ENCODE results near the gene FAM149A.

DNA sequence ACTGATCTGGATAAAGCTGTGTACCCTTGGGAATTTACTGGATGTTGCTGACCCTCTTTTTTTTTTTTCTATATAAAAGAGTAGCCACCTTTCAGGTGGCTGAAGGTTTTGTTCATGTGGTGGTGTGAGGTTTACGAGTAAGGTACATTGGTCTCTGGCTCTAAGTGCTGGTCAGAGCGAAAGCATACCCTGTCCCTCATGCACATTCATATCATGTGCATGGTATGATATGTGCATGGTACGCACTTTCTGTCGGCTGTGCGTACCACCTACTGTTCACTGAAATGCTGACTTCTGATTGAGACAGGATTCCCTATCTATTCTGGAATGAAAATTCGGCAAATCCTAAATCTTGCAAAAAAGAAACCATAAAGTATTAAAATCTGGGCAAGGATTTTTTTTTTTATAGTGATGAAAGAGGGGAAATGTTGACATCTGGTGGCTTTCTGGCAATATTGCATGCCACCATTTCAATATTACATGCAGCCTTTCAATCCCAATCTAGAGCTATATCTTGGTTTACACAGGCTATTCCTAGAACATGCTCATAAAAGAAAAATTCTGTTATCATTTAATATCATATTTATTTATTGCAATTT is 32.8 kb downstream of the FAM149A start:
- TF ChIP-seq EP300 (IDR thresholded peaks at IDR 0.05): no peak
- TF ChIP-seq, protein P1, sequence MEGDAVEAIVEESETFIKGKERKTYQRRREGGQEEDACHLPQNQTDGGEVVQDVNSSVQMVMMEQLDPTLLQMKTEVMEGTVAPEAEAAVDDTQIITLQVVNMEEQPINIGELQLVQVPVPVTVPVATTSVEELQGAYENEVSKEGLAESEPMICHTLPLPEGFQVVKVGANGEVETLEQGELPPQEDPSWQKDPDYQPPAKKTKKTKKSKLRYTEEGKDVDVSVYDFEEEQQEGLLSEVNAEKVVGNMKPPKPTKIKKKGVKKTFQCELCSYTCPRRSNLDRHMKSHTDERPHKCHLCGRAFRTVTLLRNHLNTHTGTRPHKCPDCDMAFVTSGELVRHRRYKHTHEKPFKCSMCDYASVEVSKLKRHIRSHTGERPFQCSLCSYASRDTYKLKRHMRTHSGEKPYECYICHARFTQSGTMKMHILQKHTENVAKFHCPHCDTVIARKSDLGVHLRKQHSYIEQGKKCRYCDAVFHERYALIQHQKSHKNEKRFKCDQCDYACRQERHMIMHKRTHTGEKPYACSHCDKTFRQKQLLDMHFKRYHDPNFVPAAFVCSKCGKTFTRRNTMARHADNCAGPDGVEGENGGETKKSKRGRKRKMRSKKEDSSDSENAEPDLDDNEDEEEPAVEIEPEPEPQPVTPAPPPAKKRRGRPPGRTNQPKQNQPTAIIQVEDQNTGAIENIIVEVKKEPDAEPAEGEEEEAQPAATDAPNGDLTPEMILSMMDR (IDR thresholded peaks at IDR 0.05): peak; percentile 67
- TF ChIP-seq, protein P2, sequence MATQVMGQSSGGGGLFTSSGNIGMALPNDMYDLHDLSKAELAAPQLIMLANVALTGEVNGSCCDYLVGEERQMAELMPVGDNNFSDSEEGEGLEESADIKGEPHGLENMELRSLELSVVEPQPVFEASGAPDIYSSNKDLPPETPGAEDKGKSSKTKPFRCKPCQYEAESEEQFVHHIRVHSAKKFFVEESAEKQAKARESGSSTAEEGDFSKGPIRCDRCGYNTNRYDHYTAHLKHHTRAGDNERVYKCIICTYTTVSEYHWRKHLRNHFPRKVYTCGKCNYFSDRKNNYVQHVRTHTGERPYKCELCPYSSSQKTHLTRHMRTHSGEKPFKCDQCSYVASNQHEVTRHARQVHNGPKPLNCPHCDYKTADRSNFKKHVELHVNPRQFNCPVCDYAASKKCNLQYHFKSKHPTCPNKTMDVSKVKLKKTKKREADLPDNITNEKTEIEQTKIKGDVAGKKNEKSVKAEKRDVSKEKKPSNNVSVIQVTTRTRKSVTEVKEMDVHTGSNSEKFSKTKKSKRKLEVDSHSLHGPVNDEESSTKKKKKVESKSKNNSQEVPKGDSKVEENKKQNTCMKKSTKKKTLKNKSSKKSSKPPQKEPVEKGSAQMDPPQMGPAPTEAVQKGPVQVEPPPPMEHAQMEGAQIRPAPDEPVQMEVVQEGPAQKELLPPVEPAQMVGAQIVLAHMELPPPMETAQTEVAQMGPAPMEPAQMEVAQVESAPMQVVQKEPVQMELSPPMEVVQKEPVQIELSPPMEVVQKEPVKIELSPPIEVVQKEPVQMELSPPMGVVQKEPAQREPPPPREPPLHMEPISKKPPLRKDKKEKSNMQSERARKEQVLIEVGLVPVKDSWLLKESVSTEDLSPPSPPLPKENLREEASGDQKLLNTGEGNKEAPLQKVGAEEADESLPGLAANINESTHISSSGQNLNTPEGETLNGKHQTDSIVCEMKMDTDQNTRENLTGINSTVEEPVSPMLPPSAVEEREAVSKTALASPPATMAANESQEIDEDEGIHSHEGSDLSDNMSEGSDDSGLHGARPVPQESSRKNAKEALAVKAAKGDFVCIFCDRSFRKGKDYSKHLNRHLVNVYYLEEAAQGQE (IDR thresholded peaks at IDR 0.05): no peak
- no peak for TF ChIP-seq MAFK (IDR thresholded peaks at IDR 0.05; ENCODE audit: partially characterized antibody)
- TF ChIP-seq JUNB (IDR thresholded peaks at IDR 0.05): no peak
- TF ChIP-seq ELK1 (IDR thresholded peaks at IDR 0.05; ENCODE audit: low read depth, low read length): no peak
- no peak for TF ChIP-seq POLR2AphosphoS2 (conservative IDR thresholded peaks at IDR 0.05; ENCODE audit: low read length)

All from A549 (cell line).